Vagina (tissue), 2 donors: ENCODE results near the gene TENT4A. TPM values are rescaled to one million over a fixed set of nuclear protein-coding genes. Genes with fewer than 3 reads are reported as not detected.

ENCODE experiments used
- DNase-seq, 2 donors: peaks; one replicate each; pipeline ENCODE4 v3.0.0-alpha.2; 2017; ENCODE audit errors: extremely low spot score in 2 of 2
- H3K27ac ChIP-seq: fragments of 200-600 bp; sonication (generic); one replicate; pipeline ENCODE4 v1.5.1; 2019
- H3K27me3 ChIP-seq: fragments of 200-600 bp; sonication (generic); one replicate; pipeline ENCODE4 v1.5.1; 2019
- H3K36me3 ChIP-seq, 2 donors: fragments of 200-600 bp; sonication (generic); one replicate each; pipeline ENCODE4 v1.5.1; 2017 to 2019
- H3K4me1 ChIP-seq: fragments of 200-600 bp; sonication (generic); one replicate; pipeline ENCODE4 v1.5.1; 2019
- H3K4me3 ChIP-seq, 2 donors: fragments of 200-600 bp; sonication (generic); 1 replicate in 1 of 2; 2 replicates in 1 of 2; pipeline ENCODE4 v1.5.1; 2016 to 2019
- H3K9me3 ChIP-seq: fragments of 200-600 bp; sonication (generic); one replicate; pipeline ENCODE4 v1.5.1; 2019
- POLR2A ChIP-seq, 2 donors: fragments of 450-650 bp; IDR thresholded peaks; one replicate each; pipeline ENCODE4 v1.6.1; 2017; ENCODE audit warnings: antibody characterized with exemption in 2 of 2, mild to moderate bottlenecking in 2 of 2, moderate library complexity in 2 of 2
- POLR2AphosphoS5 ChIP-seq, 2 donors: sonication (generic); formaldehyde crosslinking; IDR thresholded peaks; one replicate each; pipeline ENCODE4 v1.9.0; 2017; ENCODE audit warnings: antibody characterized with exemption in 2 of 2, mild to moderate bottlenecking in 2 of 2, low read depth in 1 of 2; ENCODE audit not compliant: insufficient read depth in 1 of 2
- intact Hi-C: fragments of 100-400 bp; cut with DNase I; formaldehyde crosslinking; loops from one replicate; pipeline ENCODE4 v1.15.1; 2023
- total RNA-seq: library from RNA; depleted of rRNA; stranded (reverse); fragments of >200 nt; gene quantifications from one replicate; pipeline ENCODE4 v1.2.3, GENCODE V29; 2016
- TF ChIP-seq, protein P1 (sequence below), 3 experiments: fragments of 450-650 bp in 2 of 3; fragments of 200-600 bp in 1 of 3; sonication (generic) in 1 of 3; IDR thresholded peaks; one replicate each; pipeline ENCODE4 v1.5.1; 2017 to 2019; ENCODE audit warnings: antibody characterized with exemption in 3 of 3, mild to moderate bottlenecking in 2 of 3, moderate library complexity in 2 of 3

Gene TENT4A
- total RNA-seq, 1 donor from 2014 or later, result 38.1 TPM

DNA sequence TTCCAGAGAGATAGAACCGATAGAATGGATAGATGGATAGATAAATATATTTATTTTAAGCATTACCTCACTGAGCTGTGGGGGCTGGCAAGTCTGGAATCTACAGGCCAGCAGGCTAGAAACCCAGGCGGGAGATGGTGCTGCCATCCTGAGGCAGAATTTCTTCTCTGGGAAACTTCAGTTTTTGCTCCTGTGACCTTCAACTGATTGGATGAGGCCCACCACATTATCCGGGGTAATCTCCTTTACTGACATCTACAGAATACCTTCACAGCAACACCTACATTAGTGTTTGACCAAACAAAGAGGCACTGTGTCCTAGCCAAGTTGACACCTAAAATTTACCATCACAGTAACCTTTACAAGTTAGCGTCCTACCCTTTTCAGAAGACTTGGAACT is 29.2 kb upstream of the TENT4A start:
- H3K27ac ChIP-seq, result no peak overlapping the region
- intact Hi-C loops, result no loop called here
- H3K4me3 ChIP-seq, result no peak overlapping the region
- no peak for DNase-seq
- H3K9me3 ChIP-seq, result no peaks in the 10 kb centered on the region
- no peaks in the 10 kb centered on the region for H3K36me3 ChIP-seq
- no peaks in the 10 kb centered on the region for H3K27me3 ChIP-seq
- TF ChIP-seq, protein P1, sequence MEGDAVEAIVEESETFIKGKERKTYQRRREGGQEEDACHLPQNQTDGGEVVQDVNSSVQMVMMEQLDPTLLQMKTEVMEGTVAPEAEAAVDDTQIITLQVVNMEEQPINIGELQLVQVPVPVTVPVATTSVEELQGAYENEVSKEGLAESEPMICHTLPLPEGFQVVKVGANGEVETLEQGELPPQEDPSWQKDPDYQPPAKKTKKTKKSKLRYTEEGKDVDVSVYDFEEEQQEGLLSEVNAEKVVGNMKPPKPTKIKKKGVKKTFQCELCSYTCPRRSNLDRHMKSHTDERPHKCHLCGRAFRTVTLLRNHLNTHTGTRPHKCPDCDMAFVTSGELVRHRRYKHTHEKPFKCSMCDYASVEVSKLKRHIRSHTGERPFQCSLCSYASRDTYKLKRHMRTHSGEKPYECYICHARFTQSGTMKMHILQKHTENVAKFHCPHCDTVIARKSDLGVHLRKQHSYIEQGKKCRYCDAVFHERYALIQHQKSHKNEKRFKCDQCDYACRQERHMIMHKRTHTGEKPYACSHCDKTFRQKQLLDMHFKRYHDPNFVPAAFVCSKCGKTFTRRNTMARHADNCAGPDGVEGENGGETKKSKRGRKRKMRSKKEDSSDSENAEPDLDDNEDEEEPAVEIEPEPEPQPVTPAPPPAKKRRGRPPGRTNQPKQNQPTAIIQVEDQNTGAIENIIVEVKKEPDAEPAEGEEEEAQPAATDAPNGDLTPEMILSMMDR (IDR thresholded peaks at IDR 0.05), result no peak
- TF ChIP-seq POLR2AphosphoS5 (IDR thresholded peaks at IDR 0.05; ENCODE audit: insufficient read depth in 1 of 2, low read depth in 1 of 2), result no peak
- no peak for TF ChIP-seq POLR2A (IDR thresholded peaks at IDR 0.05)
- H3K4me1 ChIP-seq, result peaks cover 8% of the 10 kb centered on the region

DNA sequence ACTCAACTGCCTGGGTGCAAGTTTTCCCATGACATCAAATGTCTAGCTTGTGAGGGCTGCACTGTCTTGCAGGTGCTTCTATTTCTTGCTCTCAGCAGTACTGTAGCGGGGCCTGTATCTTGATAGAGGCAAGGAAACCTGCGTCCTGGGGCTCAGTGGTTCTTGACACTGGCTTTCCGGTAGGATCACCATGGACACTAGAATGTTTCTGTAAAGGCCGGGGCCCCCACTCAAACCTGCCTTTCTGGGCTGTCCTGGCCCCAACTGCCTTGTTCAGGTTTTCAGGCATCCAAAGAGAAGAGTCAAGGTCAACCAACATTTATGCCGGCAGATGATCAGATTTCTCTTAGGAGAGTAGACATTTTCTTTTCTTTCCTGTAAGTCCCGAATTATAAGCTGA is 26.7 kb upstream of the TENT4A start:
- no peak for DNase-seq
- H3K27me3 ChIP-seq, result no peaks in the 10 kb centered on the region
- no peak overlapping the region for H3K27ac ChIP-seq
- H3K4me1 ChIP-seq, result peaks cover 8% of the 10 kb centered on the region
- intact Hi-C loops, result no loop called here
- no peak overlapping the region for H3K4me3 ChIP-seq
- no peaks in the 10 kb centered on the region for H3K9me3 ChIP-seq
- H3K36me3 ChIP-seq, result no peaks in the 10 kb centered on the region
- TF ChIP-seq POLR2AphosphoS5 (IDR thresholded peaks at IDR 0.05; ENCODE audit: insufficient read depth in 1 of 2, low read depth in 1 of 2) (no peak), POLR2A (IDR thresholded peaks at IDR 0.05) (no peak)
- TF ChIP-seq, protein P1 (IDR thresholded peaks at IDR 0.05), result no peak

DNA sequence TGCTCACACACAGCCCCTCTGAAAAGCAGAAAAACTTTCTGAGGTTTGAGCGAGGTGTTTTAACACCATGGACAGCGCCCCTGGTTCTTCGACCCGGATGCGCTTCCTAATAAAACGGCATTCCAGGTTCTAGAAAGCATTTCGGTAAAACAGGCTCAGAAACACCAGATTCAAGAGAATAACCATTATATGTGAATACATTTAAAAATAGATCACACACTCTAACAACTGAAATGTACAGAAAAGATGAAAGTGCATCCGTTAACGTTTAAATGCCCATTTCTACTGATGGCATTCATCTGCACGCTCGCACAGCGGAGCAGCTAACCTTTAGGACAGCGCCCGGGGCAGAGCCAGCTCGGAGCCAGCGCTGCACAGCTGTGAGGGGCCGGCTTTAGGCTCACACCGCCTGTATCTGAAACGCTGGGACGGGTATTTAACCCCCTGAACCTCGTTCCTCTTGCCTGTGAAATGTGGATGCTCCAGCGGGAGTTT is 26.3 kb upstream of the TENT4A start:
- H3K9me3 ChIP-seq, result no peaks in the 10 kb centered on the region
- H3K27me3 ChIP-seq, result no peaks in the 10 kb centered on the region
- no peak overlapping the region for H3K4me3 ChIP-seq
- H3K27ac ChIP-seq, result no peak overlapping the region
- H3K4me1 ChIP-seq, result peaks cover 8% of the 10 kb centered on the region
- intact Hi-C loops, result no loop called here
- TF ChIP-seq, protein P1 (IDR thresholded peaks at IDR 0.05), result no peak
- TF ChIP-seq POLR2AphosphoS5 (IDR thresholded peaks at IDR 0.05; ENCODE audit: insufficient read depth in 1 of 2, low read depth in 1 of 2), result no peak
- no peak for TF ChIP-seq POLR2A (IDR thresholded peaks at IDR 0.05)
- no peak for DNase-seq
- H3K36me3 ChIP-seq, result no peaks in the 10 kb centered on the region

DNA sequence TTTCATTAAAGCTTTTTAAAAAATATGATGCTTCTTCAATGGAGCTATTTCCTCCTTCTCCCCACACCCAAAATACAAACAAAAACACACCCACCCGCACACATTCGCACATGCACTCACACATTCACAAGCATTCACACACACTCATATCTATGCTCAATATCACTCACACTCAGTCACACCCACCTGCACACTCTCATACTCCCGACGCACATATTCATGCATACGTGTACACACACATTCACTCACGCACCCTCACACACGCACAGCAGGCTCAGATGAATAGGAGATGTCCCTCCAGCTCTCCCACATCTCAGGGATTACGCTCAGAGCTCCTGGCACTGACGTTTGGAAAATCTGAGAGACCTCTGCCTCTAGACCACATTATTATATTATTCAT is 25.7 kb upstream of the TENT4A start:
- no peak overlapping the region for H3K4me3 ChIP-seq
- no peaks in the 10 kb centered on the region for H3K36me3 ChIP-seq
- no peak overlapping the region for H3K27ac ChIP-seq
- peaks cover 8% of the 10 kb centered on the region for H3K4me1 ChIP-seq
- intact Hi-C loops, result no loop called here
- DNase-seq, result no peak
- H3K27me3 ChIP-seq, result no peaks in the 10 kb centered on the region
- TF ChIP-seq, protein P1 (IDR thresholded peaks at IDR 0.05), result no peak
- TF ChIP-seq POLR2AphosphoS5 (IDR thresholded peaks at IDR 0.05; ENCODE audit: insufficient read depth in 1 of 2, low read depth in 1 of 2) (no peak), POLR2A (IDR thresholded peaks at IDR 0.05) (no peak)
- no peaks in the 10 kb centered on the region for H3K9me3 ChIP-seq

DNA sequence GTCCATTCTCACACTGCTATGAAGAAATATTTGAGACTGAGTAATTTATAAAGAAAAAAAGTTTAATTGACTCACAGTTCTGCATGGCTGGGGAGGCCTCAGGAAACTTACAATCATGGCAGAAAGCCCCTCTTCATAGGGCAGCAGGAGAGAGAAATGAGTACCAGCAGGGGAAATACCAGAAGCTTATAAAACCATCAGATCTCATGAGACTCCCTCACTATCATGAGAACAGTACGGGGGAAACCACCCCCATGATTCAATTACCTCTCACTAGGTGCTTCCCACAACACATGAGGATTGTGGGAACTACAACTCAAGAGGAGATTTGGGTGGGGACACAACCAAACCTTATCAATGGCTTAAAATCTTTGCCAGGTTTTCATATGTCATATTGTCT is 20.3 kb upstream of the TENT4A start:
- no peak for DNase-seq
- no peaks in the 10 kb centered on the region for H3K4me1 ChIP-seq
- H3K27me3 ChIP-seq, result no peaks in the 10 kb centered on the region
- H3K27ac ChIP-seq, result no peak overlapping the region
- no peaks in the 10 kb centered on the region for H3K36me3 ChIP-seq
- no peak overlapping the region for H3K4me3 ChIP-seq
- no peaks in the 10 kb centered on the region for H3K9me3 ChIP-seq
- TF ChIP-seq POLR2AphosphoS5 (IDR thresholded peaks at IDR 0.05; ENCODE audit: insufficient read depth in 1 of 2, low read depth in 1 of 2), result no peak
- TF ChIP-seq, protein P1 (IDR thresholded peaks at IDR 0.05), result no peak
- no peak for TF ChIP-seq POLR2A (IDR thresholded peaks at IDR 0.05)
- intact Hi-C loops, result no loop called here
